GM18907 (cell line): ENCODE data around the gene PLA2G4D.

Experiments
- ATAC-seq: cut with Tn5 transposase; IDR thresholded peaks from one replicate; pipeline ENCODE4 v1.9.1; 2021; ENCODE audit warnings: mild to moderate bottlenecking, moderate library complexity; ENCODE audit not compliant: unreplicated experiment

PLA2G4D gene

GRCh38 chr15:42058791-42059190 is 35.6 kb downstream of the PLA2G4D start:
- no peak for ATAC-seq

DNA sequence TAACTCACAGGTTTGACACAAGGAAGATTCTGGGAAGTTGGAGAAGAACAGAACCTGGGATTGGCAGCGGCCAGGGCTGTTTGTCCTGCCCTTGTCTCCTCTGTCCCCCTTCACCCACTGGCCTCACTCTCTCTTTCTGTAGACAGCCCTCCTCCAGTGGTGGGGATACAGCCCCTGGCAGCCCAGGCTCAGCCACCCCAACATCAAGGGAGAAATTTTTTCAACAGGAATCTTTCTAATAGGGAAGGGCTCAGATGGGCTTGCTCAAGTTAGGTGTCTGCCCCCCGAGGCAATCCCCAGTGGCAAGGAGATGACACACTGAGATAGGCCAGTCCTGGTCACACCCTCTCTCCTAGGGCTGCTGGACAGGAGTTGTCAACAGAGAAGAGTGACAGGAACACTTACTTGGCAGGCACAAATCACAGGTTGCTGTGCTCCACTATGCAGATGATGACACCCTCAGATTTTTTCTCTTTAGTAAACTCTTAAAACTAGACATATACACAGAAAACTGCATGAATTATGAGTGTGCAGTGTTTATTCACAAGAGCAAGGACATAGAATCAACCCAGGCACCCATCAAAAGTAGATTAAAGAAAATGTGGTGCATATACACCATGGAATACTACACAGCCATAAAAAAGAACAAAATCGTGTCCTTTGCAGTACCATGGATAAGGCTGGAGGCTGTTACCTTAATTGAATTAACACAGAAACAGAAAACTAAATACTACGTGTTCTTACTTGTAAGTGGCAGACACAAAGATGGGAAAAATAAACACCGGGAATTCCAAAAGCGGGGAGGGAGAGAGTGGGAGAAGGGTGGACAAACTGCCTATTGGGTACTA is 36.3 kb downstream of the PLA2G4D start:
- no peak for ATAC-seq

- ATAC-seq: peak; percentile 49
Observed at GRCh38 chr15:42056934-42057798, 37.2 kb downstream of the PLA2G4D start.

DNA sequence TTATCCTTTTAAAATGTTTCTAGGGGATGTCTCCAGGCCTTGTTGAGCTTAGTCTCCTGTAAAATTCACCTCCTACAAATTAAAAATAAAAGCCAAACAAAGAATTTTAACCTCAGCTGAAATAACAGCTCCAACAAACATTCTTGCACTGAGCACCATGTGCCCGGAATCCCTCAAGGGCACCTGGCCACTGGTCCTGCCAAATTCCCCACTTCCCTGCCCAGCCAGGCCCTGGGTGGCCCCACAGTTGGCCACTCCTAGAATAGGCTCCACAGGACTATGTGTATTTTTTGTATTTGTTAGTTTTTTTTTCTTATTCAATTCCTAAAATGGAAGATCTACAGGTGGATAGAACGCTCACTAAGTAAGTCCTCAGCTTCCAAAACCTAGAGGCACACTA is 40.4 kb downstream of the PLA2G4D start:
- ATAC-seq: no peak

- no peak for ATAC-seq
Observed at GRCh38 chr15:42053010-42053409, 41.4 kb downstream of the PLA2G4D start.

DNA sequence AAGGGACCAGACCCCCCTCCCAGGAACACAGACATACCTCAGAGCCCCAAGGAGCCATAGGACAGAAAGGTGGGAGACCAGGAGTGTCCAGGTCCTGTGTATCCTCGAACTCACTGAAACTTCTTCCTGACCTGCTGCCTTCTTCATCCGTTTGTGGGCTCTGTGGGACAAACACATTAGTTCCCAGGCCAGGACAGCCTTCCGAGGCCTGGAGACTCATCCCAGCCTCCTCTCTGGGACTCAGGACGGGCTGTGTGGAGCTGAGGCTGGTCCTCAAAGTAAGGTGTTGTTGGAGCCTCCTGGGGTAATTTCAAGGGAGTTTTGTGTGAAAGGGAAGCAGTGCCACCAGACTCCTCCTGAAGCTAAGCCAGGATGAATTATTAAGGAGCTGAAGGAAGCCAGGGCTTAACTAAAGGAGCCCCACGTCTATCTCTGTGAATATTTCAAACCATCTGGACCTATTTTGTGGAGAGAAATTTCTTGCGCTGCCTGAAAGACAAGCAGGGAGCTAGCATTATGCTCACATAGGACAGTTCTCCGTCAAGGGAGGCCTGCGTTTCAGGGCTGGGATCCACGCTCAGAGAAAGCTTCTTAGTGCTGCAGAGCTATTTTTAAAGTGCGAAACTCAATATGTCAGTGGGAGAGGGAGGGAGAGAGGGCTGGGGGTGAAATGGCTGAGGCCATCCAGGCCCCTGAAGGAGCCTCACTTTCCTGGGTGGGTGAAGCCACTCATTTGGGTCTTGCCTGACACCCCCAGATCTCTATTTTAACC is 43.7 kb downstream of the PLA2G4D start:
- ATAC-seq: no peak

- no peak for ATAC-seq
Observed at GRCh38 chr15:42048821-42049200, 45.6 kb downstream of the PLA2G4D start.

DNA sequence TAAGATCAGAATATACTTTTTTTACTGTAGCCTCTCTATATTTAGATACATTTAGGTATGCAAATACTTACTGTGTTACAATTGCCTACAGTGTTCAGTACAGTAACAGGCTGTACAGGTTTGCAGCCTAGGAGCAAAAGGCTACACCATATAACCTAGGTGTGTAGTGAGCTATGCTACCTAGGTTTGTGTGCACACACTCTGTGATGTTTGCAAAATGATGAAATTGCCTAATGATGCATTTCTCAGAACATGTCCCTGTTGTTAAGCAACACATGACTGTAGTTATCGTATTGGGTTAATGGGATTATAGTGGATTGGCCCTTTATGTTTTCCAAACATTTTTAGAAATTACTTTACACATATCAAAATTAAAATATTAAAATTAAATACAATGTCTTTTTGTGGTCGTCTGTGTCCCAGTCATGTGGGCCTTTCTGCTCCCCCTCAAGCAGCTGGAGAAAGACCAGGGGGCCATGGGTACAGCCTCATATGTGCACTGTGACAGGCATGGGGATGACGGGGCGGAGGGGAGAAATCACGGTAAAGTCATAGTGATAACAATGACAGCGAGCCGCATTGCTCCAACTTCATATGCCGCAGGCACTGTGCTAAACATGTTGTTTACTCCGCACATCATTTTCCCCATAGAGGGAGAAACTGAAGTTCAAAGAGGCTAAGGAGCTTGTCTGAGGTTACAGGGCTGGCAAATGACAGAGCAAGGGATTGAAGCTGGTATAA is 46.1 kb downstream of the PLA2G4D start:
- no peak for ATAC-seq

- ATAC-seq: no peak
Observed at GRCh38 chr15:42046597-42046996, 47.8 kb downstream of the PLA2G4D start.

GRCh38 chr15:42045211-42045615 is 49.1 kb downstream of the PLA2G4D start:
- ATAC-seq: no peak

DNA sequence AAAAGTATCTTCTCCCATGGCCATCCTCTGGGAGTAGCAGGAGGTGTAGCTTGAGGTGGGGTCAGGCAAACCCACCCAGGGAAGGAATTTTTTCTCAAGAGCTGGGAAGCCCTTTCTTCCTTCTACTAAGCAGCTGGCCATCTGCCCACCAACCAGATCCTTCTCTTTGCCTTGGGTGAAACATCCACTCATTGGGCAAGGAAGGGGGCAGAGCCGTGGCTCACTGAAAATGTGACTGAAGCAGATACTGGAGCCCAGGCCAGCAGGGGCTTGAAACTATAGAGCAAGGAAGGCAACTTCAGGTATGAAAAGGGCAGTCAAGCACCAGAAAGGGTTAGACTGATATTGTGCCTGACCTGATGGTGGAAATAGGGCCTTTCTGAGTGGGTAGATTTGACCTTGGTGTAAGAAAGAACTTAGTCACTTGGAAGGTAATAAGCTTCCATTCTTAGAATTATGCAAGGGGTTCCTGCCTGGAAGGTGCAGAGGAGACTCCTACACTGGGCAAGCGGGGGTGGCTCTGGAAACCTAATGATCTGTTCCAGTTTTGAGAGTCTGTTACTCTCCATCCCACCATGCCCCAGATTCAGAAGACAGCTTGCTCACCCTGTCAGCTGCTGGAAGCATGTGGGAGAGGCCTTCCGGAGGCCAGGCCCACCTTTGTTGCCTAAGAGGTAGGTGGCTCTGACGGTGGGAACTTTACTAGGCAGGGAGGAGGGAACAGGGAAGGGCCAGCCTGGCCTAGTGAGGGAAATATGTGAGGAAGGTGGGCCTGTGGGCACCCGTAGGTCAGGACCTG is 51.6 kb downstream of the PLA2G4D start:
- no peak for ATAC-seq

- ATAC-seq: no peak
Observed at GRCh38 chr15:42038401-42038800, 56.0 kb downstream of the PLA2G4D start.

DNA sequence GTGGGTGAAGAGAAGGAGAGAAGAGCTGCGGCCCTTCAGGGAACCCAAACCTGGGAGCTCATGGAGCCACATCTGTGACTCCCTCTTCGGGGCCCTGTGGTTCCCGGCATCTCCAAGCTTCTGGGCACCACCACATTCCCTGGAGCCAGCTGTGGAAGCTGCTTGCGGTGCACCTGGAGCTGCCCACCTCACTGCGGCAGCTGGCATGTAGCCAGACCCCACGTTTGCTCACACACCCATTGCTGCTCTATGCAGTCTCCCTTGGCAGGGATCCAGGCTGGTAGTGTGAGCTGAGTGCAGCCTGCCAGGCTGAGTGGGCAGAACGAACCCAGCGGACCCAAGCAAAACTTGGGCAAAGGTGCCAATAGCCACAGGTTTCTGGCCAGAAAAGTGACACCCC is 56.7 kb downstream of the PLA2G4D start:
- no peak for ATAC-seq

- no peak for ATAC-seq
Observed at GRCh38 chr15:42036966-42037365, 57.4 kb downstream of the PLA2G4D start.

- ATAC-seq: no peak
Observed at GRCh38 chr15:42036112-42036905, 58.1 kb downstream of the PLA2G4D start.

DNA sequence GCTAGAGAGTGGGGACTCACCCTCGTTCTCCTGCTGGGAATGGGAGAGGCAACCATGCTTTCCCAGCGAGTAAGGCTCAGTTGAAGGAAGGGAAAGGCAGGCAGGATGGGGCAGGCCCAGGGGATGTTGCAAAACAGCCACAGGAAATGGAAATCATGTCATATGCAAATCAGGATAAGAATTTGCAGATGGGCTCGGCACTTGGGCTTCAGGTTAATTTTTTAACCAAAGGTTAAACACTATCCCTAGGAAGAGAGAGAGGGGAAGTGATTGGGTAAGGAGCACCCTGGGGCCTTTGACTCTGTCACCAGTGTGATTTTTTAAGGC is 59.0 kb downstream of the PLA2G4D start:
- ATAC-seq: peak; percentile 68

DNA sequence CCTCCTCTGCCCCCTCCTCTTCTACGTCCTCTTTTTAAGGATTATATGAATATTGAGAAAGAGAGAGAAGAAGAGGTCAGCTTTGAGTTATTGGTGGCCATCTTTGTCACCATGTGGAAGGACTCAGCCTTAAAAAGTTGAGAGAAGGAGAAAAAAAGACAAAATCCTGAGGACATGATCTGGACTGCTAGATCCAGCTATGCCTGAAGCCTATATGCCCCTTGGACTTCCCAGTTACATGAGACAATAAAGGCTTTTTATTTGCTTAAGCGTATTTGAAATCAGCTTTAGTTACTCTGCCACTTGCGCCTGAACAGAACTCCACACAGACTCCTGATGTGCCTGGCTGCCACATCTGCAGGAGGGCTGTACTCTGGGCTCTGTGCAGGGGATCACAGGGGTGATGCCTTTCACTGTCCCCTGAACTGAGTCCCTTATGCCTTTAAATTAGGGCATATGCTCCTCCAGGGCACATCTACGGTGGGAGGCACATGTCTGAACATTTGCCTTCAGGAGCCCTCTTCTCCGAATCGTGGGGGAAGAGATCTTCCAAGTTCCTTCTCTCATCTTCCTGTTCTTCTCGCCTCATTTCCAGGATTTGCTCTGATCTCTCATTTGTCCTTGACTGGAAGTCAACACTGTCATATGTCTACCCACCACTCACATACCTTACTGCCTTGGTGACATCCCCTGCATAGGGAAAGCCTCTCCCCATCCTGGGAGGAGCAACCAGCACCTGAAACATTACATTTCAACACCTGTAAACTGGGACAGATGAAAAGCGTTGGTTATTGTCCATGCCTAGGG is 59.5 kb downstream of the PLA2G4D start:
- peak; percentile 25 for ATAC-seq

DNA sequence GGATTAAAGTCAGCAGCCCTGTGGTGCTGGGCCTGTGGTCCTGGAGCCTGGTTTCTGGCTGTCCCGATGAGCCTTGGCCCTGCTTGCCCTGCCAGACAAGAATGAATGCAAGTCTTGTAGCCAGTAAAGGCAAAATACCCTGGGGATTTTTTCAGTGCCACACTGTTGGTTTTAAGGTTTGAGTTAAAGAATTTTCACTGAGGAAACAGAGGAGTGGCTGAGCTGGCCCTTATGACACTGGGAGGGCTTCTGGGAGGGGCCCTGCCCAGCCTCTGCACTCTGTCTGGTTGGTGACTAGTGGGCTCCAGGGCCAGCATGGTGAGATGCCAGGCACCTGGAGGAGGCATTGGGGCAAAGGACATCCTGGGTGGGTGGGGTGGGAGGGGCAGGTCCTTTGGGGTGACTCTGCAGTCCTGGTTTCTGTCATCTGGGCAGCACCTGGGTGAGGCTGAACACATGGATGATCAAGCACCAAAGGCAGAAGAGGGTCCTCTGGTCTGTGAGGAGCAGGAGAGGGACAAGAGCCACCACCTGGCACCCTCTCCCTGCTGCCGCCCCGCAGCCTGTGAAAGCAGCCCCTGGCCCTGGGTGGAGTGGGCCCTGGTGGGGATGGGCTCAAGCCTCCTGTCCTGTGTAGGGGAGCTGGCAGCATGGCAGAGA is 61.0 kb downstream of the PLA2G4D start:
- peak; percentile 39 for ATAC-seq
